ENCODE data around the gene TRPC3.

DNA sequence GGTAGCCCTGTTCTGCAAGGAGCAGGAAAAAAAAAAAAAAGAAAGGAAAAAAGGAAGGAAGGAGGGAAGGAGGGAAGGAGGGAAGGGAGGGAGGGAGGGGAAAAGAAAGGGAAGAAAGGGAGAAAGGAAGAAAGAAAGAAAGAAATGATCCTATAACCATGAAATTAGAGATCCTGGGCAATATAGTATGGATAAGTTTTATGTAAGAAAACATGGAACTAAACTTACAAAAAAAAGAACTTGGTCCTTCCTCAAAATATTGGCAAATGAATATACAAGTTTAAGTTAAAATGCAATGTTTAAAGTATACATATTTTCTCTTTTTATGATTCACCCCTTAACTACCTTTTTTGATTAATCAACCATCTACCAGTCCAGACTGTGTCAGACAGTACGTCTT lies 100.5 kb downstream of the TRPC3 start:
- no peak for TF ChIP-seq CTCF (IDR thresholded peaks at IDR 0.05)
- no peak for TF ChIP-seq POLR2A (IDR thresholded peaks at IDR 0.05)
